HG02610 (cell line): ENCODE results near the gene C1orf198.

ENCODE experiments used
- ATAC-seq: cut with Tn5 transposase; IDR thresholded peaks from one replicate; pipeline ENCODE4 v1.9.1; 2021; ENCODE audit warnings: mild to moderate bottlenecking, moderate library complexity; ENCODE audit not compliant: unreplicated experiment

C1orf198 gene

DNA sequence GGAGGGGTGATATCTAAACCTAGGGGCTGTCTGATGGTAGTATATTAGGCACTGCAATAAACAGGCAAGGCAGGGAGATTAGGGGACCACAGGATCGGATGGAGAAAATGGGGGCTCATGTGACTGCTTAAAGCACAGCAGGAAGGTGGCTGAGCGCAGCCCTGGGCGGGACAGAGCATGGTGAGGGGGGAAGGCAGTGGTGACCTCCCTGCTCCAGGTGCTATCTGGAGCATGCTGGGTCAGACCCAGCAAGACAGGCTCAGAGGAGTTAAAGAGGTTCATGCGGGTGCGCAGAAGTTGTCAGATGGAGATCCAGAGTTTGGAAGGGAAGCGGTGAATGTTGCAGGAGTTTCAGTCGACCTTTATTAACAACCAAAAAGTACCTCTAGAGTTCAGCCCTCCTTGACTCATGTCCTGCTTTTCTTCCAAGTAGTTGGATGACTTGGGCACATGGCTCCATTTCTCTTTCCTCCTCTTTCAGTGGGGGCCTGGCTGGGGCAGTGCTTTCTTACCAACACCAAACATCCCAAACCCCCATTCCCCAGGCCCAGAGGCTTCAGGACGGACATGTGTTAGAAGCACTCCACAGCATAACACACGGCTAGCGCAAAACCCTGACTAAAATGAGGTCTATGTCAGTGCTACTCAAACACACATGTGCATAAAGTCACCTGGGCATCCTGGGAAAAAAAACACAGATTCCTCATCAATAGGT is 79.6 kb downstream of the C1orf198 start:
- no peak for ATAC-seq

DNA sequence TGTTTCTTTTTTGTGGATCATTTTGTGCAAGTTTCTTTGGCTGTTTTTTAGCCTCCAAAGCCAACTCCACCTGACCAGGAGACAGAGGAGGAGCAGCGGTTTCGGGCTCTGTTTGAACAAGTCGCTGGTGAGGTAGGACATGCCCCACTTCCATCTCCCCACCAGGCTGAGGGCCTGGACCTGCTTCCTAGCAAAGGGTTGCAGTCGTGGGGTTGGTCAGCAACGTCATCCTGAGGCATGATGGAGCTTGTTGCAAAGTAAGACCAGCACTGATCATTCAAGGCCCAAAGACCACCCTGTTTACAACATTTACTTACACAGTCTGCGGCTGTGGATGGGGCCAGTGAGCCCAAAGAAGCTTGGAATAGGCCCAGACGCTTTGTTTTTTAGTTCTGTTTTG is 80.8 kb downstream of the C1orf198 start:
- no peak for ATAC-seq
